K562 (cell line): ENCODE measurements around the gene CD2. TPM values are rescaled to one million over a fixed set of nuclear protein-coding genes. Genes with fewer than 3 reads are reported as not detected.

Experiments used
- ATAC-seq: fragments of 200-7000 bp; cut with Tn5 transposase; 3 replicates; pipeline ENCODE4 v1.9.1; 2020; ENCODE audit warnings: moderate library complexity
- BruUV-seq: library from RNA; stranded (reverse); fragments of 400-500 nt; replicated peaks from 2 replicates; lab custom pipeline; 2021; lab: Mats Ljungman, UMichigan
- CTCF ChIA-PET: fragments of 300-600 bp; formaldehyde crosslinking; extraction: SDS; loops from one replicate; lab custom pipeline; 2021; ENCODE audit warnings: low intra/inter-chr PET ratio; lab: Yijun Ruan, JAX
- POLR2A ChIA-PET: fragments of 300-600, 350-650 bp; sonication (Branson Sonifier 250); formaldehyde crosslinking; extraction: SDS; loops from one replicate; lab custom pipeline; 2021; ENCODE audit warnings: antibody characterized with exemption, inconsistent platforms; lab: Yijun Ruan, JAX
- DNase-seq, 4 experiments: peaks; one replicate each; pipeline versions ENCODE4 v3.0.0 to v3.0.0-alpha.2; 2011 to 2018; ENCODE audit warnings: low spot score in 3 of 4, mixed read lengths in 3 of 4; ENCODE audit errors: extremely low read depth in 1 of 4
- FAIRE-seq: peaks from 2 replicates; lab custom pipeline; 2011; peaks lifted over from hg19 to GRCh38; lab: Jason Lieb, UNC
- H2AFZ ChIP-seq: 2 replicates; pipeline ENCODE4 v1.6.0; 2011; ENCODE audit warnings: low read depth, low read length, control low read depth, inconsistent platforms
- H3K27ac ChIP-seq: fragments of 200-600 bp; 3 replicates; pipeline ENCODE4 v1.8.0; 2011; ENCODE audit warnings: low read depth, mild to moderate bottlenecking, control low read depth, inconsistent platforms, low read length, moderate library complexity, mixed read lengths; ENCODE audit errors: extremely low read depth
- H3K27me3 ChIP-seq, 2 experiments: fragments of 300-600 bp in 1 of 2; 2 replicates in 1 of 2; 3 replicates in 1 of 2; pipeline versions ENCODE4 v1.6.0 to v1.8.0; 2011; ENCODE audit warnings: inconsistent platforms in 2 of 2, low read length in 2 of 2, mild to moderate bottlenecking in 1 of 2, mixed read lengths in 1 of 2, moderate library complexity in 1 of 2; ENCODE audit not compliant: control insufficient read depth in 2 of 2, insufficient read depth in 2 of 2
- H3K36me3 ChIP-seq: fragments of 300-600 bp; 3 replicates; pipeline ENCODE4 v1.8.0; 2011; ENCODE audit warnings: mild to moderate bottlenecking, low read length, inconsistent platforms; ENCODE audit not compliant: control insufficient read depth, insufficient read depth
- H3K4me1 ChIP-seq, 2 experiments: fragments of 200-600 bp in 1 of 2; replicated peaks in 1 of 2; 2 replicates in 1 of 2; 3 replicates in 1 of 2; pipeline versions ENCODE4 v1.5.1 to v1.8.0; 2011; ENCODE audit warnings: inconsistent platforms in 2 of 2, low read length in 2 of 2, mild to moderate bottlenecking in 1 of 2, mixed read lengths in 1 of 2, moderate library complexity in 1 of 2; ENCODE audit not compliant: control insufficient read depth in 2 of 2, insufficient read depth in 2 of 2
- H3K4me2 ChIP-seq: 2 replicates; pipeline ENCODE4 v1.6.1; 2011; ENCODE audit warnings: low read length, control low read depth, inconsistent platforms, mixed read lengths; ENCODE audit not compliant: insufficient read depth
- H3K4me3 ChIP-seq: fragments of 200-600 bp; sonication (generic), shearing (Covaris generic); 2 replicates; pipeline ENCODE4 v1.5.1; 2016; ENCODE audit warnings: control low read depth, inconsistent platforms
- H3K79me2 ChIP-seq: fragments of 200-600 bp; 3 replicates; pipeline ENCODE4 v1.8.0; 2011; ENCODE audit warnings: low read length, inconsistent platforms; ENCODE audit not compliant: control insufficient read depth, insufficient read depth
- H3K9ac ChIP-seq, 2 experiments: 2 replicates each; pipeline versions ENCODE4 v1.6.0 to v1.6.1; 2011; ENCODE audit warnings: low read depth in 2 of 2, low read length in 2 of 2, control low read depth in 1 of 2, inconsistent platforms in 1 of 2, mild to moderate bottlenecking in 1 of 2, mixed read lengths in 1 of 2; ENCODE audit not compliant: insufficient read depth in 1 of 2
- H3K9me1 ChIP-seq: one replicate; pipeline ENCODE4 v1.6.0; 2011; ENCODE audit warnings: inconsistent platforms, mild to moderate bottlenecking, low read length, moderate library complexity; ENCODE audit not compliant: control insufficient read depth, insufficient read depth
- H3K9me3 ChIP-seq: replicated peaks from 2 replicates; pipeline ENCODE4 v1.5.1; 2011; ENCODE audit warnings: low read depth, low read length, inconsistent platforms; ENCODE audit not compliant: control insufficient read depth, insufficient read depth
- H4K20me1 ChIP-seq: replicated peaks from 2 replicates; pipeline ENCODE4 v1.6.1; 2011; ENCODE audit warnings: low read length, inconsistent platforms, mixed read lengths; ENCODE audit not compliant: control insufficient read depth, insufficient read depth
- ATF1 ChIP-seq, 2 experiments: fragments of 450-650 bp in 1 of 2; IDR thresholded peaks; 2 replicates each; pipeline ENCODE4 v1.6.1; 2016; ENCODE audit warnings: missing compliant biosample characterization in 1 of 2, missing genetic modification characterization in 1 of 2
- CREB1 ChIP-seq, 2 experiments: sonication (generic) in 1 of 2; formaldehyde crosslinking in 1 of 2; IDR thresholded peaks; 2 replicates each; pipeline versions ENCODE4 v1.6.1 to v1.8.0; 2012 to 2022; ENCODE audit warnings: inconsistent platforms in 1 of 2, mild to moderate bottlenecking in 1 of 2, missing genetic modification reagents in 1 of 2, moderate library complexity in 1 of 2
- DNMT1 ChIP-seq: fragments of 450-650 bp; IDR thresholded peaks from 2 replicates; pipeline ENCODE4 v1.6.1; 2016; ENCODE audit warnings: antibody characterized with exemption, mild to moderate bottlenecking
- E2F3 ChIP-seq: fragments of 250-450 bp; sonication (Bioruptor Pico); IDR thresholded peaks from 2 replicates; pipeline ENCODE4 v1.4.0; 2020; ENCODE audit warnings: mild to moderate bottlenecking
- ETV6 ChIP-seq, 3 experiments: fragments of 150-350 bp in 1 of 3; sonication (generic) in 1 of 3; formaldehyde crosslinking in 1 of 3; IDR thresholded peaks; 2 replicates each; pipeline versions ENCODE4 v1.6.1 to v1.8.0; 2014 to 2022; ENCODE audit warnings: borderline replicate concordance in 2 of 3, low read depth in 2 of 3, antibody characterized with exemption in 1 of 3, low read length in 1 of 3, mild to moderate bottlenecking in 1 of 3, missing genetic modification reagents in 1 of 3
- HDAC3 ChIP-seq: fragments of 450-650 bp; IDR thresholded peaks from 2 replicates; pipeline ENCODE4 v1.6.1; 2018; ENCODE audit warnings: borderline replicate concordance, mild to moderate bottlenecking, moderate library complexity; ENCODE audit not compliant: partially characterized antibody
- KLF6 ChIP-seq: fragments of 250-450 bp; sonication (Bioruptor Pico); IDR thresholded peaks from 2 replicates; pipeline ENCODE4 v1.4.0; 2020; ENCODE audit warnings: mild to moderate bottlenecking, moderate library complexity, borderline replicate concordance
- MIER1 ChIP-seq: fragments of 450-650 bp; IDR thresholded peaks from 2 replicates; pipeline ENCODE4 v1.6.1; 2016; ENCODE audit warnings: antibody characterized with exemption, mild to moderate bottlenecking, low read depth
- MTA2 ChIP-seq: fragments of 450-650 bp; IDR thresholded peaks from 2 replicates; pipeline ENCODE4 v1.6.1; 2016; ENCODE audit warnings: low read depth
- MTF1 ChIP-seq: fragments of 250-450 bp; sonication (Bioruptor Pico); IDR thresholded peaks from 2 replicates; pipeline ENCODE4 v1.9.0; 2021; ENCODE audit warnings: moderate library complexity, mild to moderate bottlenecking, inconsistent platforms, borderline replicate concordance
- NONO ChIP-seq, 2 experiments: fragments of 200-400 bp in 1 of 2; fragments of 450-650 bp in 1 of 2; formaldehyde crosslinking in 1 of 2; IDR thresholded peaks; 2 replicates each; pipeline ENCODE4 v1.6.1; 2017; ENCODE audit warnings: low read depth in 2 of 2, mild to moderate bottlenecking in 2 of 2, moderate library complexity in 2 of 2, low read length in 1 of 2
- NRF1 ChIP-seq, 2 experiments: fragments of 450-650 bp; IDR thresholded peaks in 1 of 2; conservative IDR thresholded peaks in 1 of 2; 2 replicates each; pipeline ENCODE4 v1.6.1; 2014; ENCODE audit warnings: mild to moderate bottlenecking in 2 of 2
- OTX1 ChIP-seq: fragments of 450-650 bp; formaldehyde crosslinking; IDR thresholded peaks from 2 replicates; pipeline ENCODE4 v1.4.0; 2022; ENCODE audit warnings: mild to moderate bottlenecking
- TEAD2 ChIP-seq: fragments of 450-650 bp; IDR thresholded peaks from 2 replicates; pipeline ENCODE4 v1.6.1; 2016; ENCODE audit warnings: missing genetic modification characterization, control low read depth, missing compliant biosample characterization
- ZNF140 ChIP-seq: fragments of 250-450 bp; sonication (Bioruptor Pico); IDR thresholded peaks from 2 replicates; pipeline ENCODE4 v1.8.0; 2021; ENCODE audit warnings: moderate library complexity, mild to moderate bottlenecking, inconsistent platforms
- WGBS: fragments of 100-300 bp; shearing (Covaris generic); methylation state at CpG from one replicate; pipeline ENCODE4 v1.1.6; 2016; ENCODE audit warnings: low coverage, mixed read lengths; ENCODE audit not compliant: insufficient coverage; ENCODE audit errors: missing lambda C conversion rate; 5-methylcytosine and 5-hydroxymethylcytosine counted together
- in situ Hi-C: fragments of 300-500 bp; cut with MboI; formaldehyde crosslinking; loops from 4 replicates; pipeline ENCODE4 v1.15.0; 2018; ENCODE audit warnings: inconsistent platforms, mixed read lengths
- intact Hi-C: fragments of 100-400 bp; cut with micrococcal nuclease; formaldehyde crosslinking; loops from 2 replicates; pipeline ENCODE4 v1.14.2; 2022
- polyA plus RNA-seq, 8 experiments: library from polyadenylated mRNA; depleted of rRNA in 4 of 8; stranded (reverse) in 5 of 8; unstranded in 3 of 8; fragments of >200 nt; fragmentation: Nextera tagmentation in 2 of 8; fragmentation: Illumina TruSeq in 1 of 8; extraction: Ambion mirVana in 2 of 8; extraction: Trizol in 1 of 8; gene quantifications; 2 replicates each; pipeline versions ENCODE4 v1.2.1 to v1.2.3, GENCODE V29; 2011 to 2014; ENCODE audit warnings: inconsistent platforms in 1 of 8, missing spikeins in 1 of 8
- total RNA-seq, 7 experiments: library from RNA; depleted of rRNA in 6 of 7; stranded (reverse); fragments of >200 nt in 6 of 7; fragmentation: Illumina TruSeq in 2 of 7; extraction: Trizol in 2 of 7; gene quantifications; 2 replicates each; pipeline versions ENCODE4 v1.2.1 to v1.2.3, GENCODE V29; 2011 to 2021; ENCODE audit warnings: low replicate concordance in 1 of 7

CD2 gene
- total and polyA plus RNA-seq, 9 of the 15 experiments (the other 6 are each of a cell fraction or from before 2014, with no cell fraction given), result 0.07 to 0.16 TPM; not detected in 7

- Histone ChIP-seq H3K4me1 (no peaks in the 10 kb centered on the region; a peak in 1 of 5 replicates), H3K9me3 (no peaks in the 10 kb centered on the region), H3K9ac (no peak overlapping the region), H3K4me3 (no peak overlapping the region), H3K9me1 (no peaks in the 10 kb centered on the region), H3K27me3 (no peaks in the 10 kb centered on the region), H2AFZ (no peak overlapping the region), H3K36me3 (no peaks in the 10 kb centered on the region), H3K79me2 (no peaks in the 10 kb centered on the region), H3K27ac (no peak overlapping the region), H3K4me2 (no peak overlapping the region), H4K20me1 (no peaks in the 10 kb centered on the region)
- intact Hi-C loops, result no loop called here
- DNase-seq (no peak), FAIRE-seq (no peak), ATAC-seq (no peak)
- no TSS peak for BruUV-seq
- ChIA-PET CTCF (no interaction called here), POLR2A (no interaction called here)
- no peak for TF ChIP-seq DNMT1
- no peak for TF ChIP-seq TEAD2 (tag)
- no peak for TF ChIP-seq OTX1 (CRISPR knock-in tag)
- no peak for TF ChIP-seq NONO (IDR thresholded peaks at IDR 0.05; ENCODE audit: low read depth in 2 of 2, low read length in 1 of 2)
- 23% methylated on average over 2 of the region's 2 CpGs for WGBS
- in situ Hi-C loops, result no loop called here
Measured at GRCh38 chr1:116706123-116706522, 48.1 kb upstream of the CD2 start.

- Histone ChIP-seq H3K9me3 (no peaks in the 10 kb centered on the region), H3K79me2 (no peaks in the 10 kb centered on the region), H3K27me3 (no peaks in the 10 kb centered on the region), H3K4me1 (no peaks in the 10 kb centered on the region; a peak in 1 of 5 replicates), H3K4me3 (no peak overlapping the region), H2AFZ (no peak overlapping the region), H3K27ac (no peak overlapping the region), H4K20me1 (no peaks in the 10 kb centered on the region), H3K9me1 (no peaks in the 10 kb centered on the region), H3K4me2 (no peak overlapping the region), H3K9ac (no peak overlapping the region), H3K36me3 (no peaks in the 10 kb centered on the region)
- CTCF ChIA-PET, result no interaction called here
- DNase-seq, result no peak
- no peak for FAIRE-seq
- intact Hi-C loops (no loop called here), in situ Hi-C loops (no loop called here)
- ATAC-seq, result no peak
- BruUV-seq, result no TSS peak
- POLR2A ChIA-PET, result no interaction called here
- TF ChIP-seq MIER1 (no peak), NRF1 (conservative IDR thresholded peaks at IDR 0.05 in 1 of 2, IDR thresholded peaks at IDR 0.05 in 1 of 2) (no peak), ATF1 (CRISPR knock-in tag; IDR thresholded peaks at IDR 0.05) (no peak), ATF1 (tag; IDR thresholded peaks at IDR 0.05) (no peak), ZNF140 (no peak), MTF1 (CRISPR knock-in tag) (no peak), HDAC3 (no peak), ETV6 (IDR thresholded peaks at IDR 0.05; ENCODE audit: borderline replicate concordance in 1 of 2, low read depth in 2 of 2, low read length in 1 of 2) (no peak), ETV6 (CRISPR knock-in tag; IDR thresholded peaks at IDR 0.05; ENCODE audit: borderline replicate concordance) (no peak), KLF6 (CRISPR knock-in tag) (no peak), CREB1 (IDR thresholded peaks at IDR 0.05) (no peak), CREB1 (CRISPR knock-in tag; IDR thresholded peaks at IDR 0.05) (no peak), MTA2 (no peak), E2F3 (no peak)
Measured at GRCh38 chr1:116706841-116707240, 47.4 kb upstream of the CD2 start.
